Activated CD8-positive, alpha-beta memory T cell treated with anti-CD3 and anti-CD28 coated beads, Interleukin-2, amount 50 U/mL, for 1 hour (primary cell): ENCODE data around the gene TRDMT1.

Experiments
- DNase-seq: peaks from one replicate; pipeline ENCODE4 v3.0.0-alpha.2; 2020; ENCODE audit errors: extremely low read depth

TRDMT1 gene

DNA sequence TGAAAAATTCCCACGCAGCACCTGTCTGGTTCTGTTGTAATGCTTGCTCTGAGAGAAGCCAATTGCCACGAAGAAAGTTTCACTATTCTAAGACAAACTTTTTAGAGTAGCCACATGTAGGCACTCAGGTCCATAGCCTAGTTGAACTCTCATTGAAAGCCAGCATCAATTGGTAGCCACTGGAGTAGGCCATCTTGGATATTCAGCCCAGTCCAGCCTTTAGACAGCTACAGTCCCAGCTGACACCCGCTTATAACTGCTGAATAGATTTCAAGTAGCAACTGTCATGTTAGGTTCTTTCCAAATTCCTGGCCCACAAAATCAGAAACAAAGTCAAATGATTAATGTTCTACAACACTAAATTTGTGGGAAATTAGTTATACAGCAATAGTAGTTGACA, 103.5 kb downstream of the TRDMT1 start:
- DNase-seq = no peak
